ENCODE results near the gene PTPN9. TPM values are rescaled to one million over a fixed set of nuclear protein-coding genes. Genes with fewer than 3 reads are reported as not detected.

The PTPN9 gene

DNA sequence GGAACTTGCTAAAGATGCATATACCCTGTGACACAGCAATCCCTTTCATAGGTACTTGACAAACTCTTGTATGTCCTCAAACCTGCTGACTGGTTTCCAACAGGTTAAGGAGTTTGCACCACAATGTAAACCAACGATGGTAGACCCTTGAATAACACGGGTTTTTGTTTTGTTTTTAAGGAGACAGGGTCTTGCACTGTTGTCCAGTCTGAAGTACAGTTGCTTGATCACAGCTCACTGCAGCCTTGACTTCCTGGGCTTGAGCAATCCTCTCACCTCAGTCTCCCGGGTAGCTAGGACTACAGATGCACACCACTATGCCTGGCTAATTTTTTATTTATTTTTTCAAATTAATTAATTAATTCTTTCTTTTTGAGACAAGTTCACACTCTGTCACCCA lies 151.0 kb downstream of the PTPN9 start:
- no peak overlapping the region for H3K4me2 ChIP-seq (ENCODE audit: low read length)
- peaks cover 23% of the 10 kb centered on the region for H3K36me3 ChIP-seq (ENCODE audit: insufficient read depth, low read length)
- no peak overlapping the region for H3K9ac ChIP-seq (ENCODE audit: low read depth, low read length)
- no peaks in the 10 kb centered on the region for H3K9me3 ChIP-seq (replicated peaks; ENCODE audit: low read length)
- no peaks in the 10 kb centered on the region for H3K27me3 ChIP-seq (ENCODE audit: control insufficient read depth, insufficient read depth, low read length)
- no peaks in the 10 kb centered on the region for H3K4me1 ChIP-seq (ENCODE audit: control insufficient read depth, insufficient read depth, low read length)
- H3K4me3 ChIP-seq (ENCODE audit: low read length), result no peak overlapping the region

GRCh38 chr15:75425966-75426500 lies 153.1 kb downstream of the PTPN9 start:
- H3K9ac ChIP-seq (ENCODE audit: low read depth, low read length), result no peak overlapping the region
- peaks cover 31% of the 10 kb centered on the region for H3K36me3 ChIP-seq (ENCODE audit: insufficient read depth, low read length)
- no peak overlapping the region for H3K4me3 ChIP-seq (ENCODE audit: low read length)
- H3K4me2 ChIP-seq (ENCODE audit: low read length), result no peak overlapping the region
- H3K27me3 ChIP-seq (ENCODE audit: control insufficient read depth, insufficient read depth, low read length), result no peaks in the 10 kb centered on the region
- no peaks in the 10 kb centered on the region for H3K4me1 ChIP-seq (ENCODE audit: control insufficient read depth, insufficient read depth, low read length)
- no peaks in the 10 kb centered on the region for H3K9me3 ChIP-seq (replicated peaks; ENCODE audit: low read length)

GRCh38 chr15:75422554-75422953 lies 156.6 kb downstream of the PTPN9 start:
- peaks cover 9% of the 10 kb centered on the region for H3K4me1 ChIP-seq (ENCODE audit: control insufficient read depth, insufficient read depth, low read length)
- no peaks in the 10 kb centered on the region for H3K27me3 ChIP-seq (ENCODE audit: control insufficient read depth, insufficient read depth, low read length)
- H3K9me3 ChIP-seq (replicated peaks; ENCODE audit: low read length), result no peaks in the 10 kb centered on the region
- H3K36me3 ChIP-seq (ENCODE audit: insufficient read depth, low read length), result peaks cover 11% of the 10 kb centered on the region
- no peak overlapping the region for H3K4me3 ChIP-seq (ENCODE audit: low read length)
- H3K9ac ChIP-seq (ENCODE audit: low read depth, low read length), result no peak overlapping the region
- H3K4me2 ChIP-seq (ENCODE audit: low read length), result no peak overlapping the region

GRCh38 chr15:75420698-75421097 lies 158.4 kb downstream of the PTPN9 start:
- no peak overlapping the region for H3K4me3 ChIP-seq (ENCODE audit: low read length)
- no peaks in the 10 kb centered on the region for H3K9me3 ChIP-seq (replicated peaks; ENCODE audit: low read length)
- no peak overlapping the region for H3K4me2 ChIP-seq (ENCODE audit: low read length)
- H3K9ac ChIP-seq (ENCODE audit: low read depth, low read length), result no peak overlapping the region
- peaks cover 9% of the 10 kb centered on the region for H3K4me1 ChIP-seq (ENCODE audit: control insufficient read depth, insufficient read depth, low read length)
- no peaks in the 10 kb centered on the region for H3K27me3 ChIP-seq (ENCODE audit: control insufficient read depth, insufficient read depth, low read length)
- H3K36me3 ChIP-seq (ENCODE audit: insufficient read depth, low read length), result peaks cover 16% of the 10 kb centered on the region

DNA sequence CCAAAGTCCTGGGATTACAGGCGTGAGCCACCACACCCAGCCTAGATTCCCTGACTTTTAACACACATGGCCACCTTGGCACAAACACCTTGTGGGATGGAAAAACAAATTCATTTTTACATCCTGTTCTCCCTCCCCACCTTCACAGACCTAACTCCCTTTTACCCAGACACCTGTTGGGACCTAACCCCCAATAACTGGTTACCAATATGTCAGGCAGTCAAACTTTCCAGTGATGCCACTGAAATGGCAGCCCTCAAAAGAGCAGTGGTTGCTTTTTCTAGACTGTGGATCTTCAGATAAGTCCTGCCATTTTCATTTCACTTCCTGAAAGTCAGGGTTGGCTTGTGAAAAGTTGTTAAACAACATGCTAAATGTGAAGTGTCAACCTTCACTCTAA lies 162.5 kb downstream of the PTPN9 start:
- Histone ChIP-seq H3K4me2 (ENCODE audit: low read length) (no peak overlapping the region), H3K9me3 (replicated peaks; ENCODE audit: low read length) (no peaks in the 10 kb centered on the region), H3K9ac (ENCODE audit: low read depth, low read length) (no peak overlapping the region), H3K27me3 (ENCODE audit: control insufficient read depth, insufficient read depth, low read length) (no peaks in the 10 kb centered on the region), H3K4me1 (ENCODE audit: control insufficient read depth, insufficient read depth, low read length) (peaks cover 9% of the 10 kb centered on the region), H3K36me3 (ENCODE audit: insufficient read depth, low read length) (peaks cover 27% of the 10 kb centered on the region), H3K4me3 (ENCODE audit: low read length) (no peak overlapping the region)

Small RNAs within 50 kb of the gene (small RNA-seq; reads per million reads assigned to genes)
- gene AC105036.1 (not detected), gene AC105036.2 (not detected)
